Stomach (tissue), 9 donors: ENCODE measurements around the gene MRC2. TPM values are rescaled to one million over a fixed set of nuclear protein-coding genes. Genes with fewer than 3 reads are reported as not detected.

Experiments
- DNase-seq, 2 donors: peaks; one replicate each; pipeline versions ENCODE4 v3.0.0 to v3.0.0-alpha.2; 2013 to 2019
- H3K27ac ChIP-seq, 5 donors: fragments of 200-600 bp in 4 of 5; sonication (generic) in 4 of 5; one replicate each; pipeline ENCODE4 v1.5.1; 2013 to 2019; ENCODE audit warnings: mild to moderate bottlenecking in 1 of 5, moderate library complexity in 1 of 5
- H3K27me3 ChIP-seq, 3 donors: fragments of 200-600 bp; sonication (generic); one replicate each; pipeline ENCODE4 v1.5.1; 2017 to 2019; ENCODE audit warnings: mixed run types in 1 of 3
- H3K36me3 ChIP-seq, 4 donors: fragments of 200-600 bp; sonication (generic); 1 replicate in 3 of 4; 2 replicates in 1 of 4; pipeline ENCODE4 v1.5.1; 2016 to 2019
- H3K4me1 ChIP-seq, 4 donors: fragments of 200-600 bp; sonication (generic); one replicate each; pipeline ENCODE4 v1.5.1; 2016 to 2019
- H3K4me3 ChIP-seq, 4 donors: fragments of 200-600 bp; sonication (generic) in 3 of 4; one replicate each; pipeline ENCODE4 v1.5.1; 2016 to 2019; ENCODE audit warnings: mild to moderate bottlenecking in 1 of 4
- H3K9me3 ChIP-seq, 4 donors: fragments of 200-600 bp; sonication (generic); one replicate each; pipeline ENCODE4 v1.5.1; 2016 to 2019
- CTCF ChIP-seq, 7 experiments: fragments of 450-650 bp in 4 of 7; fragments of 200-600 bp in 3 of 7; sonication (generic) in 3 of 7; IDR thresholded peaks; one replicate each; pipeline ENCODE4 v1.5.1; 2016 to 2019; ENCODE audit warnings: antibody characterized with exemption in 7 of 7, control low read depth in 2 of 7, mild to moderate bottlenecking in 1 of 7
- EP300 ChIP-seq: sonication (generic); formaldehyde crosslinking; IDR thresholded peaks from one replicate; pipeline ENCODE4 v1.6.1; 2017; ENCODE audit warnings: antibody characterized with exemption
- POLR2A ChIP-seq, 4 donors: fragments of 450-650 bp; IDR thresholded peaks; one replicate each; pipeline ENCODE4 v1.6.1; 2016; ENCODE audit warnings: antibody characterized with exemption in 4 of 4, control low read depth in 2 of 4, mild to moderate bottlenecking in 1 of 4, moderate library complexity in 1 of 4
- POLR2AphosphoS5 ChIP-seq, 3 donors: sonication (generic); formaldehyde crosslinking; IDR thresholded peaks; one replicate each; pipeline ENCODE4 v1.6.1; 2016; ENCODE audit warnings: antibody characterized with exemption in 3 of 3
- WGBS, 5 donors: extraction: QIAGEN DNeasy Blood & Tissue Kit in 3 of 5; methylation state at CpG; one replicate each; pipeline versions ENCODE4 v1.1.5 to v1.1.7; 2013 to 2018; 5-methylcytosine and 5-hydroxymethylcytosine counted together
- intact Hi-C: fragments of 100-400 bp; cut with DNase I; formaldehyde crosslinking; loops from one replicate; pipeline ENCODE4 v1.15.1; 2023; ENCODE audit warnings: low total_unique reads
- polyA plus RNA-seq, 3 donors: library from polyadenylated mRNA; stranded (reverse); fragments of 200-250 nt; gene quantifications; one replicate each; pipeline ENCODE4 v1.2.3, GENCODE V29; 2013
- total RNA-seq, 5 donors: library from RNA; depleted of rRNA; stranded (reverse); fragments of >200 nt; gene quantifications; one replicate each; pipeline versions ENCODE4 v1.1.0 to v1.2.3, GENCODE V29; 2014 to 2016
- donor health status: healthy with polysubstance abuse.
- donor health status: Bipolar disorder and iron deficiency.
- donor health status: healthy.

Gene MRC2
- total and polyA plus RNA-seq, 8 donors = 4.7 to 107 (median 13.8) TPM

DNA sequence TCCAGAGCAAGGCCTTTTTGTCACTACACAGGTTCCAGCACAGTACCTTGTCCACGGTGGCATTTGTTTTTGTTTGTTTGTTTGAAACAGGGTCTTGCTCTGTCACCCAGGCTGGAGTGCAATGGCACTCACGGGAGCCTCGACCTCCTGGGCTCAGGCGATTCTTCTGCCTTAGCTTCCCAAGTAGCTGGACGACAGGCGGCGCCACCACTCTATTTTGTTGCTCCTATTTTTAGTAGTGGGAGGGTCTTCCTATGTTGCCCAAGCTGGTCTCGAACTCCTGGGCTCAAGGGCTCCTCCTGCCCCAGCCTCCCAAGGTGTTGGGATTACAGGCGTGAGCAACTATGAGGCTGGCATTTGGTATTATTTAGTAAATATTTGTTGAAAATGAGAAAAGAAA is 10.3 kb downstream of the MRC2 start:
- Histone ChIP-seq H3K27ac (no peak overlapping the region), H3K4me3 (no peak overlapping the region), H3K36me3 (no peaks in the 10 kb centered on the region), H3K4me1 (no peaks in the 10 kb centered on the region), H3K9me3 (no peaks in the 10 kb centered on the region), H3K27me3 (no peaks in the 10 kb centered on the region)
- no peak for DNase-seq
- TF ChIP-seq POLR2AphosphoS5 (IDR thresholded peaks at IDR 0.05) = no peak
- no peak for TF ChIP-seq CTCF (IDR thresholded peaks at IDR 0.05)
- no peak for TF ChIP-seq POLR2A (IDR thresholded peaks at IDR 0.05)
- TF ChIP-seq EP300 = no peak
- 70 to 77% (median 74%) methylated on average over 9 of the region's 9 CpGs for WGBS, 5 donors
- intact Hi-C loops = no loop called here

- H3K27ac ChIP-seq = no peak overlapping the region
- H3K4me3 ChIP-seq = no peak overlapping the region
- TF ChIP-seq EP300 (no peak), POLR2A (IDR thresholded peaks at IDR 0.05) (no peak), POLR2AphosphoS5 (IDR thresholded peaks at IDR 0.05) (no peak), CTCF (IDR thresholded peaks at IDR 0.05) (no peak)
- intact Hi-C loops = no loop called here
- no peaks in the 10 kb centered on the region for H3K27me3 ChIP-seq
- no peaks in the 10 kb centered on the region for H3K36me3 ChIP-seq
- H3K9me3 ChIP-seq = no peaks in the 10 kb centered on the region
- DNase-seq = no peak
- H3K4me1 ChIP-seq = no peaks in the 10 kb centered on the region
- WGBS, 5 donors = 84 to 87% (median 86%) methylated on average over 10 of the region's 10 CpGs
These were observed 13.7 kb downstream of the MRC2 start for GRCh38 chr17:62641153-62641552.

GRCh38 chr17:62641951-62642350 is 14.5 kb downstream of the MRC2 start:
- intact Hi-C loops = no loop called here
- no peak overlapping the region for H3K27ac ChIP-seq
- TF ChIP-seq POLR2AphosphoS5 (IDR thresholded peaks at IDR 0.05) (no peak), EP300 (no peak), CTCF (IDR thresholded peaks at IDR 0.05) (no peak), POLR2A (IDR thresholded peaks at IDR 0.05) (no peak)

DNA sequence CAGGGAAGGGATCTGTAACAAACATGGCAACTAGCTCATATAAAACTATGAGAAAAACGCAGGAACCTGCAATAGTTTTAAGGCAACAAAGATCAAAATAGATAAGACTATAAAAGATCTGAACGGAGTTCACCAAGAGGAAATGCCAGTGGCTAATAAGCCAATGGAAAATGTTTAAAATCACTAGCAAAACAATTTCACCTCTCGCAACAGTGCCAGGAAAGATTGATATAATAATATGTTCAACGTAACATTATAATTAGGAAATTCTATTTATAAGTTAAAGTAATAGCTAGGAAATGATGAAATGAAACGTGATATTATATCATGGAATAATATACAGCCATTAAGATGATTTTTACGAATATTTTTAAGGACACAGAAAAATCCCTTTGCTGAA is 16.0 kb downstream of the MRC2 start:
- H3K4me1 ChIP-seq = peaks cover 0 to 6% (median 4%) of the 10 kb centered on the region in 4 donors
- no peak overlapping the region for H3K4me3 ChIP-seq
- H3K36me3 ChIP-seq = no peaks in the 10 kb centered on the region
- whole genome bisulfite sequencing, 5 donors = 78 to 83% (median 78%) methylated on average over 6 of the region's 6 CpGs
- H3K9me3 ChIP-seq = no peaks in the 10 kb centered on the region
- H3K27me3 ChIP-seq = no peaks in the 10 kb centered on the region
- TF ChIP-seq CTCF (IDR thresholded peaks at IDR 0.05) (no peak), POLR2AphosphoS5 (IDR thresholded peaks at IDR 0.05) (no peak), EP300 (no peak), POLR2A (IDR thresholded peaks at IDR 0.05) (no peak)
- intact Hi-C loops = no loop called here
- no peak for DNase-seq
- H3K27ac ChIP-seq = no peak overlapping the region

More at GRCh38 chr17:62641951-62642350, 14.5 kb downstream of the MRC2 start:
- no peaks in the 10 kb centered on the region for H3K27me3 ChIP-seq
- no peaks in the 10 kb centered on the region for H3K4me1 ChIP-seq
- H3K4me3 ChIP-seq = no peak overlapping the region
- WGBS, 5 donors = 68 to 75% (median 70%) methylated on average over 6 of the region's 6 CpGs
- no peak for DNase-seq
- no peaks in the 10 kb centered on the region for H3K36me3 ChIP-seq
- H3K9me3 ChIP-seq = no peaks in the 10 kb centered on the region
